Stomach (tissue), 4 donors: ENCODE results near the gene SPACA1.

Source experiments
- CTCF ChIP-seq, 7 experiments: fragments of 450-650 bp in 4 of 7; fragments of 200-600 bp in 3 of 7; sonication (generic) in 3 of 7; IDR thresholded peaks; one replicate each; pipeline ENCODE4 v1.5.1; 2016 to 2019; ENCODE audit warnings: antibody characterized with exemption in 7 of 7, control low read depth in 2 of 7, mild to moderate bottlenecking in 1 of 7
- POLR2A ChIP-seq, 4 donors: fragments of 450-650 bp; IDR thresholded peaks; one replicate each; pipeline ENCODE4 v1.6.1; 2016; ENCODE audit warnings: antibody characterized with exemption in 4 of 4, control low read depth in 2 of 4, mild to moderate bottlenecking in 1 of 4, moderate library complexity in 1 of 4

GRCh38 chr6:88013015-88013414 is 34.6 kb upstream of the SPACA1 start:
- no peak for TF ChIP-seq CTCF (IDR thresholded peaks at IDR 0.05)
- no peak for TF ChIP-seq POLR2A (IDR thresholded peaks at IDR 0.05)
